Colonic mucosa (tissue), 4 donors: ENCODE data around the gene CAMTA1. TPM values are rescaled to one million over a fixed set of nuclear protein-coding genes. Genes with fewer than 3 reads are reported as not detected.

Source experiments
- DNase-seq: peaks from one replicate; pipeline ENCODE4 v3.0.0-alpha.2; 2020
- H3K27ac ChIP-seq: fragments of 200-600 bp; one replicate; pipeline ENCODE4 v1.8.0; 2021
- H3K27me3 ChIP-seq: fragments of 200-600 bp; one replicate; pipeline ENCODE4 v1.8.0; 2021
- H3K36me3 ChIP-seq: fragments of 200-600 bp; one replicate; pipeline ENCODE4 v1.8.0; 2021
- H3K4me1 ChIP-seq: fragments of 200-600 bp; one replicate; pipeline ENCODE4 v1.8.0; 2021; ENCODE audit warnings: mild to moderate bottlenecking
- H3K4me3 ChIP-seq: fragments of 200-600 bp; one replicate; pipeline ENCODE4 v1.8.0; 2021
- H3K9ac ChIP-seq, 2 donors: one replicate each; pipeline ENCODE4 v1.7.0; 2013; ENCODE audit warnings: control low read depth in 2 of 2, low read depth in 2 of 2, low read length in 2 of 2
- H3K9me3 ChIP-seq: fragments of 200-600 bp; one replicate; pipeline ENCODE4 v1.8.0; 2021
- CTCF ChIP-seq: fragments of 200-600 bp; IDR thresholded peaks from one replicate; pipeline ENCODE4 v1.8.0; 2022; ENCODE audit warnings: antibody characterized with exemption, mild to moderate bottlenecking
- intact Hi-C: fragments of 100-400 bp; cut with DNase I; formaldehyde crosslinking; loops from one replicate; pipeline ENCODE4 v1.14.1; 2022
- total RNA-seq, 2 donors: library from RNA; stranded (reverse); fragmentation: NEBNext Ultra II Directional in 1 of 2; extraction: Animal tissue kit (Norgen Biotek cat#: 25700) in 1 of 2; gene quantifications; one replicate each; pipeline ENCODE4 v1.2.1, GENCODE V29; 2021
- donor health status: healthy.
- donor health status: DM: no; HTN: no; CAD: no.
- donor health status: DM: no; HTN: no; CAD: no.

The CAMTA1 gene
- total RNA-seq, 2 donors from 2014 or later = 76.8 to 92.8 TPM

GRCh38 chr1:7501084-7501491 lies 715.8 kb downstream of the CAMTA1 start:
- H3K9me3 ChIP-seq = no peaks in the 10 kb centered on the region
- no peaks in the 10 kb centered on the region for H3K4me1 ChIP-seq
- H3K36me3 ChIP-seq = no peaks in the 10 kb centered on the region
- H3K27me3 ChIP-seq = no peaks in the 10 kb centered on the region
- no peak for TF ChIP-seq CTCF
- DNase-seq = no peak
- intact Hi-C loops = no loop called here
- H3K9ac ChIP-seq = no peak overlapping the region
- no peak overlapping the region for H3K4me3 ChIP-seq
- H3K27ac ChIP-seq = no peak overlapping the region

- DNase-seq = no peak
- H3K4me3 ChIP-seq = no peak overlapping the region
- no peaks in the 10 kb centered on the region for H3K4me1 ChIP-seq
- H3K9ac ChIP-seq = no peak overlapping the region
- intact Hi-C loops = no loop called here
- TF ChIP-seq CTCF = no peak
- no peaks in the 10 kb centered on the region for H3K36me3 ChIP-seq
- H3K9me3 ChIP-seq = no peaks in the 10 kb centered on the region
- H3K27ac ChIP-seq = no peak overlapping the region
- no peaks in the 10 kb centered on the region for H3K27me3 ChIP-seq
Observed at GRCh38 chr1:7501723-7502603, 716.7 kb downstream of the CAMTA1 start.

DNA sequence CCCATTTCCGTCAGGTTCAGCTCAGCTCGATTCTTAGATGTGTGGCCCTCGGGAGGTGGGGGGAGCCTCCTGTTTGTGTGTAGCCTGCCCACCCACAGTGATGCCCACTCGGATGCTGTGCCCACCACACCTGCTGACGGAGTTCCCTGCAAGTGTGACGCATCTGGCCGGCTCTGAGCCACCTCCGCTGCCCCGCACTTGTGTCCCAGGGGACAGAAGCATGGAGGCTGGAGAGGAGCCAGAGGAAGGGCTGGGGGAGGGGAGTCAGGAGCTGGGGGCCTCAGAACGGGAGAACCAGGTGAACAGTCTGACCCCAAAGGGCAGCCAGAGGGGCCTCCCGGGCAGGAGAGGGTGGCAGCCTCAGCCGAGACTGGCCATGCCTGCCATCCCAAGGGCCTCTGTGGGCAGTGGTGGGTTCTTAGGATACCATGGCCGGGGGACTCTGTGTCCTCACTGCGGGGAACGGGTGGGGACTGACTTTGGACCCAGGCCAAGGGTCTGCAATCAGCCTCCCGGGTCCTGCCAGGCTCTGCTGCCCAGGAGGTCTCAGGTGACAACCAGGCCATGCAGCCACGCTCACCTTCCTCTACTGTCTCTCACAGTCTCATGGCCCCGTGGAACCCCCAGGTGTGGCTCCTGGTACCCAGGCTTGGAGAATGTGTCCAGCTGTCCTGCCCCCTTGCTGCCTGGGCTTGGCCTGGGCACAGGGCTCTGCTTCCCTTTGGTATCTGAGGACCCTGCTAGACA lies 718.6 kb downstream of the CAMTA1 start:
- Histone ChIP-seq H3K36me3 (no peaks in the 10 kb centered on the region), H3K27me3 (no peaks in the 10 kb centered on the region), H3K9me3 (no peaks in the 10 kb centered on the region), H3K27ac (no peak overlapping the region), H3K4me1 (no peaks in the 10 kb centered on the region), H3K4me3 (no peak overlapping the region), H3K9ac (no peak overlapping the region)
- no peak for TF ChIP-seq CTCF
- DNase-seq = no peak
- intact Hi-C loops = no loop called here

DNA sequence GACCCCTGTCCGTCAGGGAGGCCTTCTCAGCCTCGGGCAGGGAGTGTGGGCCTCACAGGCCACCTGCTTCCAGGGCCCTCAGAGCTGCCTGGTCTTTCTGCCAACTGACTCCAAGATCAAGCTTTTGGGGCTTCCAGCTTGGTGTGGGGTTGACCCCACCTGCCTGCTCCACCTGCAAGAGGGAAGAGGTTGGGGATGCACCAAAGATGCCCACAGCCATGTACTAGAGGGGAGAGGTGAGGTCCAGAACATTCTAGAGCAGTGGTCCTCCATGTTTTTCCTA lies 719.1 kb downstream of the CAMTA1 start:
- Histone ChIP-seq H3K27ac (no peak overlapping the region), H3K36me3 (no peaks in the 10 kb centered on the region), H3K9ac (no peak overlapping the region), H3K27me3 (no peaks in the 10 kb centered on the region), H3K9me3 (no peaks in the 10 kb centered on the region), H3K4me3 (no peak overlapping the region), H3K4me1 (no peaks in the 10 kb centered on the region)
- intact Hi-C loops = no loop called here
- DNase-seq = no peak
- TF ChIP-seq CTCF = no peak

DNA sequence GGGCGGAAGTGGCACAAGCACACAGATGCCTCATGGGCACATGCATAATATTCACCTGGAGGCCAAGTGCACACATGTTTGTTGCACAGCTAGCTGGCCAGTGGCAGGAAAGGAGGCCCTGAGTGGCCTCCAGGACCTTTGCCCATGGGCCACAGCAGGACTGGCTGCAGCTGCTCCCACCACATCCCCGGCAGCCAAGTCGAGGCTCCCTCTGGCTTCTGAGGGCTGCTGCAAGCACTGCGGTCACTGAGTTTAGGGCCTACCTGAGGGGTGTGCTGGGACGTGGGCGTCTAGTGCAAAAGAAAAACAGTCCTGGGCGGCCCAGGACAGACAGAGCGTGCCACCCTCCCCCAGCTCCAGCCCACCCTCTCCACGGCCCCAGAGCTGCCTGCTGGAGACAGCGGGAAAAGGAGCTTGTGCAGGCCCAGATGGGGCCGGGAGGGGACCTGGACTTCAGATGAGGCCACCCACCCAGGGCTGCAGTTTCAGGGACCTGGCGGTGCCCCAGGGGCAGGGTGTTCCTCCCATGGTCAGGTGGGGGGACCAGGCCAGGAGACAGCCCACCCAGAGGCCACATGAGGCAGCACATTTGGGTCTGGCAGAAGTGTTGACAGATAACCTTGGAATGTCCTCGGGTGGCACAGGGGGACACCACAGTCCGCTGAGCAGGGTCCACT lies 720.0 kb downstream of the CAMTA1 start:
- intact Hi-C loops = no loop called here
- no peak overlapping the region for H3K9ac ChIP-seq
- no peaks in the 10 kb centered on the region for H3K36me3 ChIP-seq
- no peak overlapping the region for H3K27ac ChIP-seq
- no peaks in the 10 kb centered on the region for H3K9me3 ChIP-seq
- no peak for DNase-seq
- H3K4me1 ChIP-seq = no peaks in the 10 kb centered on the region
- no peak for TF ChIP-seq CTCF
- H3K4me3 ChIP-seq = no peak overlapping the region
- H3K27me3 ChIP-seq = no peaks in the 10 kb centered on the region
